Endothelial cell of hepatic sinusoid (primary cell): ENCODE results near the gene GPR179.

Experiments used
- in situ Hi-C: cut with HindIII; loops from 2 replicates; pipeline ENCODE4 v1.10.0; 2017; ENCODE audit warnings: low sequenced_read_pairs

The GPR179 gene

GRCh38 chr17:38343608-38344419, at the start of gene GPR179:
Gene GPR179 (minus strand): TSS chr17:38343956. CDS start chr17:38343789, 167 bp downstream.
- in situ Hi-C loops: no loop called here

GRCh38 chr17:38379448-38379847, 35.7 kb upstream of the GPR179 start:
- in situ Hi-C loops: no loop called here

GRCh38 chr17:38369124-38369886, 25.5 kb upstream of the GPR179 start:
- in situ Hi-C loops: no loop called here

- in situ Hi-C loops: no loop called here
These were observed 21.0 kb upstream of the GPR179 start for GRCh38 chr17:38364741-38365140.

GRCh38 chr17:38363016-38363415, 19.3 kb upstream of the GPR179 start:
- in situ Hi-C loops: no loop called here

GRCh38 chr17:38361694-38362465, 18.1 kb upstream of the GPR179 start:
- in situ Hi-C loops: no loop called here

GRCh38 chr17:38358586-38359513, 15.1 kb upstream of the GPR179 start:
- in situ Hi-C loops: no loop called here

- in situ Hi-C loops: no loop called here
These were observed 13.8 kb upstream of the GPR179 start for GRCh38 chr17:38357486-38358123.

GRCh38 chr17:38355251-38355650, 11.5 kb upstream of the GPR179 start:
- in situ Hi-C loops: no loop called here

GRCh38 chr17:38354466-38354865, 10.7 kb upstream of the GPR179 start:
- in situ Hi-C loops: no loop called here

- in situ Hi-C loops: no loop called here
These were observed 9.9 kb upstream of the GPR179 start for GRCh38 chr17:38353668-38354067.

GRCh38 chr17:38353086-38353604, 9.4 kb upstream of the GPR179 start:
- in situ Hi-C loops: no loop called here

GRCh38 chr17:38352245-38353085, 8.7 kb upstream of the GPR179 start:
- in situ Hi-C loops: no loop called here

- in situ Hi-C loops: no loop called here
These were observed 7.9 kb upstream of the GPR179 start, which contains the start of gene SOCS7 for GRCh38 chr17:38351412-38352222. Gene SOCS7 (plus strand): TSS chr17:38351844. CDS start chr17:38352053, 209 bp downstream.

- in situ Hi-C loops: no loop called here
These were observed 6.3 kb upstream of the GPR179 start for GRCh38 chr17:38350035-38350434.

- in situ Hi-C loops: no loop called here
These were observed 5.5 kb upstream of the GPR179 start for GRCh38 chr17:38349097-38349730.

GRCh38 chr17:38345743-38346142, 2.0 kb upstream of the GPR179 start:
- in situ Hi-C loops: no loop called here
